ENCODE data around the gene FAM89B.
"Not testable (repeated sequence)": the region's sequence is repeated elsewhere in the genome, so short reads cannot be mapped to it uniquely, and the experiment has no call there.

The FAM89B gene

GRCh38 chr11:65572356-65573051, at the start of gene FAM89B:
FAM89B (plus strand) TSS chr11:65572538; CDS start chr11:65572670, 132 bp downstream.
- DNase-seq = peak; percentile 84 to 85

- peak in 1 of 2 experiments; percentile 62 for DNase-seq
Measured at GRCh38 chr11:65522718-65523630, 49.4 kb upstream of the FAM89B start.

DNA sequence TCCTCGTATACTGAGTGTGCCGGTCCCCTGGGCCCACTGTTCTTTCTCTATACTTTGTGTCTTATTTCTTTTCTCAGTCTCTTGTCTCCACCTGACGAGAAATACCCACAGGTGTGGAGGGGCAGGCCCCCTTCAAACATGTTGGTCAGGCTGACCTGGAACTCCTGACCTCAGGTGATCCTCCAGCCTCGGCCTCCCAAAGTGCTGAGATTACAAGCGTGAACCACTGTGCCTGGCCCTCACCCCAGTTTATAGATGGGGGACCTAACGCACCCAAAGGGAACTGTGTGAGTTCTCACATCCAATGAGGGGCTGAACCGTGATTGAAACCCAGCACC, 48.7 kb upstream of the FAM89B start:
- not testable (repeated sequence) for DNase-seq

GRCh38 chr11:65524014-65524740, 48.2 kb upstream of the FAM89B start:
- no peak for DNase-seq

DNA sequence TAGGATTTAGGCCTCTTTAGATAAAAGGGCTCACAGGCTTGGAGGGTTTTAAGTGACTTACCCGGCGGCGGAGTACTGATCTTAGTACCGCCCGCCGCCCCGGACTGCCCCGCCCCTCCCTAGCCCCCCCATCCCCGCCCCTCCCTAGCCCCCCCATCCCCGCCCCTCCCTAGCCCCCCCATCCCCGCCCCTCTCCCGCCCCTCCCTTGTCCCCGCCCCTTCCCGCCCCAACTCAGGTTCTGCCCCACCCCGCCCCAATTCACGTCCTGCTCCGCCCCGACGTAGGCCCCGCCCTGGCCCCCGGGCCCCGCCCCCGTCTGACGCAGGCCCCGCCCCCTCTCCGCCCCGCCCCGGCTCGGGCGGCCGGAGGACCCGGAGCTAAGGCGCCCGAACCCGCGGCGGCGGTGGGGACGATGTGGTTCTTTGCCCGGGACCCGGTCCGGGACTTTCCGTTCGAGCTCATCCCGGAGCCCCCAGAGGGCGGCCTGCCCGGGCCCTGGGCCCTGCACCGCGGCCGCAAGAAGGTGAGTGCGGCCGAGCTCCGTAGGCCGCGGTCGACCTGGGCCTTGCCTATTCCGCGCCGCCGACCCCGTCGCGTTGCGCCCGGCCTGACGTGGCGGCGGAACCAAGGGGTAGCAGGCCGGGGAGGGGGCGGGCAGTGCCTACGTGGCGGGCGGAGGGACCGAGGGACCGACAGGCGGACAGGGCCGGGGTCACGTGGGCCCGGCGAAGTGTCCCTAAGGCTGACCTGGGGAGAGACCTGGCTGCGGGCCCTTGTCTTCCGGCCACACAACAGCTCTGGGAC, 47.4 kb upstream of the FAM89B start, which contains the start of gene SCYL1:
Gene SCYL1, plus strand, starts transcription at position 343 of the 805 bp plus-strand sequence. Its CDS starts 71 bp downstream, at position 414.
- peak; percentile 74 to 83 for DNase-seq

DNA sequence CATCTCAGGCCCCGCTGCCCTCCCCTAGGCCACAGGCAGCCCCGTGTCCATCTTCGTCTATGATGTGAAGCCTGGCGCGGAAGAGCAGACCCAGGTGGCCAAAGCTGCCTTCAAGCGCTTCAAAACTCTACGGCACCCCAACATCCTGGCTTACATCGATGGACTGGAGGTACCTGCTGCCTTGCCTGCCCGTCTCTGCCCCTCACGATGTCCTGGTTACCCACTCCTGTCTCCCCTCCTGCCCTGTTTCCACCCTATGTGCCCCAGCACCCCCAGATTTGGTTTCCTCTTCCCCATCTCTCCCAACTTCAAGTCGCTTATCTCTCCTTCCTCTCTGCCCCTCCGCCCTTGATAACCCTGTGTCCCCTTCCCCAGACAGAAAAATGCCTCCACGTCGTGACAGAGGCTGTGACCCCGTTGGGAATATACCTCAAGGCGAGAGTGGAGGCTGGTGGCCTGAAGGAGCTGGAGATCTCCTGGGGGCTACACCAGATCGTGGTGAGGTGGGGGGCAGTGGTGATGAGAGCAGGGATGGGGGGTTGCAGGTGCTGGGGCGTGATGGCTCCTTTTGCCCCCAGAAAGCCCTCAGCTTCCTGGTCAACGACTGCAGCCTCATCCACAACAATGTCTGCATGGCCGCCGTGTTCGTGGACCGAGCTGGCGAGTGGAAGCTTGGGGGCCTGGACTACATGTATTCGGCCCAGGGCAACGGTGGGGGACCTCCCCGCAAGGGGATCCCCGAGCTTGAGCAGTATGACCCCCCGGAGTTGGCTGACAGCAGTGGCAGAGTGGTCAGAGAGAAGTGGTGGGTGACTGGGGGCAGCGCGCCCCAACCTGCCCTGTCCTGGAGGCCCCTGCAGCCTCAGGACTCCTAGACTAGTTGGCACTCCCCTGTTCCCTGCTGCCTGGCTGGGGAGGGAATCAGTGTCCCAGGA, 46.5 kb upstream of the FAM89B start:
- DNase-seq = no peak

DNA sequence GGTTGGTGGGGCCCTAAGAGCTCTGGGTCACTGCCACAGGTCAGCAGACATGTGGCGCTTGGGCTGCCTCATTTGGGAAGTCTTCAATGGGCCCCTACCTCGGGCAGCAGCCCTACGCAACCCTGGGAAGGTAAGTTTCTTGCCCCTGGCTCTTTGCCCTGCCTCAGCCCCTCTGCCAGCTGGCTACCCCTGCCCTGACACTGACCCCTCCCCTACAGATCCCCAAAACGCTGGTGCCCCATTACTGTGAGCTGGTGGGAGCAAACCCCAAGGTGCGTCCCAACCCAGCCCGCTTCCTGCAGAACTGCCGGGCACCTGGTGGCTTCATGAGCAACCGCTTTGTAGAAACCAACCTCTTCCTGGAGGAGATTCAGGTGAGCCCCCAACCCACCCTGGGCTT, 45.6 kb upstream of the FAM89B start:
- no peak for DNase-seq

GRCh38 chr11:65528819-65529350, 43.5 kb upstream of the FAM89B start:
- no peak for DNase-seq

- no peak for DNase-seq
Measured at GRCh38 chr11:65529475-65530156, 42.7 kb upstream of the FAM89B start.

- no peak for DNase-seq
Measured at GRCh38 chr11:65530157-65530496, 42.2 kb upstream of the FAM89B start.

- DNase-seq = no peak
Measured at GRCh38 chr11:65532388-65533064, 39.8 kb upstream of the FAM89B start.

DNA sequence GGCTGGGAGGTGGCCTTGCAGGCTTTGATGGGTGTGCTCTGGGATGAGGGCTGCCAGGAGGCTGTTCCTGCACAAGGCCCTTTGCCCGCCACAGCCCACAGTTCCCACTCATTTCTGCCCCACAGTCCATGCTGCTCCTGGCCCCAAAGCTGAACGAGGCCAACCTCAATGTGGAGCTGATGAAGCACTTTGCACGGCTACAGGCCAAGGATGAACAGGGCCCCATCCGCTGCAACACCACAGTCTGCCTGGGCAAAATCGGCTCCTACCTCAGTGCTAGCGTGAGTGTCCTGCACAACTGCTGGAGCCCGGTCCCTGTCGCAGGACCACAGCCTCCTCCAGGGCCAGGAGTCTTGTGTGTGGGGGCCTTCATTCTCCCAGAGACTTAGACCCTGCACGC, 37.2 kb upstream of the FAM89B start:
- no peak for DNase-seq

GRCh38 chr11:65536412-65537295, 35.7 kb upstream of the FAM89B start:
- no peak for DNase-seq

GRCh38 chr11:65537296-65537597, 35.1 kb upstream of the FAM89B start:
- no peak for DNase-seq

DNA sequence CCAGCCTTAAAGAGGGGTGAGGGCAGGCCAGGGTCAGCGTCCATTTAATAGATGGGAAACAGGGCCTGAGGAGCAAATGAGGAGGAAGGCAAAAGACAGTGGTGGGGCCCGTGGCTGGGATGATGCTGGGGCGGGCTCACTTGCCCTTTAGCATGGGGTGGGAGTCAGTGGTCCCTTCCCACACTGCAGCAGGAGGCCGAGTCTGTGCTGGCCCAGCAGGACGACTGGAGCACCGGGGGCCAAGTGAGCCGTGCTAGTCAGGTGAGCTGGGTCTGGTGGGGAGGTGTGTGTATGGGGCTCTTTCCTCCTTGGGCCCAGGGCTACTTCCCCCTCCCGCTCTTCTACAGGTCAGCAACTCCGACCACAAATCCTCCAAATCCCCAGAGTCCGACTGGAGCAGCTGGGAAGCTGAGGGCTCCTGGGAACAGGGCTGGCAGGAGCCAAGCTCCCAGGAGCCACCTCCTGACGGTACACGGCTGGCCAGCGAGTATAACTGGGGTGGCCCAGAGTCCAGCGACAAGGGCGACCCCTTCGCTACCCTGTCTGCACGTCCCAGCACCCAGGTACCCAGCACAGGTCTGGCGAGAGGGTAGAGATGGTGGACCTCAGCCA, 34.6 kb upstream of the FAM89B start:
- no peak for DNase-seq

DNA sequence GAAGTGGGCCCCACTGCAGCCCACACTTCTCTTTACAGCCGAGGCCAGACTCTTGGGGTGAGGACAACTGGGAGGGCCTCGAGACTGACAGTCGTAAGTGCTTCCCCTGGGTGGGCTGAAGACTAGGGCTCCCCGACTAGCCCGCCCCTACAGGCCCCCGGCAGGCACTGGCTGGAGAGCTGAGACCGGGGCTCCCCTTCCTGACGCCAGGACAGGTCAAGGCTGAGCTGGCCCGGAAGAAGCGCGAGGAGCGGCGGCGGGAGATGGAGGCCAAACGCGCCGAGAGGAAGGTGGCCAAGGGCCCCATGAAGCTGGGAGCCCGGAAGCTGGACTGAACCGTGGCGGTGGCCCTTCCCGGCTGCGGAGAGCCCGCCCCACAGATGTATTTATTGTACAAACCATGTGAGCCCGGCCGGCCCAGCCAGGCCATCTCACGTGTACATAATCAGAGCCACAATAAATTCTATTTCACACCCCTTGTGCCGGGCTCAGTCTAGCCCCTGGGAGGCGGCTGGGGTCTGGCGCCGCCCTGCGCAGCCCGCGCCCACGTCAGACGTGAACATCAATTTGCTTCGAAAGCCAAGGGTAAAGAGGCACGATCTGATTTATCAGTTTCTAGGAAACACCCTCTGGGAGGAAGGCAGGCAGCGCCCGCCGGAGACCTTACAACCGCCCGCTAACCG, 34.0 kb upstream of the FAM89B start:
- no peak for DNase-seq

GRCh38 chr11:65538915-65539743, 33.2 kb upstream of the FAM89B start:
- DNase-seq = no peak
